Stomach (tissue), 9 donors: ENCODE results near the gene ELOB. TPM values are rescaled to one million over a fixed set of nuclear protein-coding genes. Genes with fewer than 3 reads are reported as not detected.

Source experiments
- DNase-seq, 2 donors: peaks; one replicate each; pipeline versions ENCODE4 v3.0.0 to v3.0.0-alpha.2; 2013 to 2019
- H3K27ac ChIP-seq, 5 donors: fragments of 200-600 bp in 4 of 5; sonication (generic) in 4 of 5; one replicate each; pipeline ENCODE4 v1.5.1; 2013 to 2019; ENCODE audit warnings: mild to moderate bottlenecking in 1 of 5, moderate library complexity in 1 of 5
- H3K27me3 ChIP-seq, 3 donors: fragments of 200-600 bp; sonication (generic); one replicate each; pipeline ENCODE4 v1.5.1; 2017 to 2019; ENCODE audit warnings: mixed run types in 1 of 3
- H3K36me3 ChIP-seq, 4 donors: fragments of 200-600 bp; sonication (generic); 1 replicate in 3 of 4; 2 replicates in 1 of 4; pipeline ENCODE4 v1.5.1; 2016 to 2019
- H3K4me1 ChIP-seq, 4 donors: fragments of 200-600 bp; sonication (generic); one replicate each; pipeline ENCODE4 v1.5.1; 2016 to 2019
- H3K4me3 ChIP-seq, 4 donors: fragments of 200-600 bp; sonication (generic) in 3 of 4; one replicate each; pipeline ENCODE4 v1.5.1; 2016 to 2019; ENCODE audit warnings: mild to moderate bottlenecking in 1 of 4
- H3K9me3 ChIP-seq, 4 donors: fragments of 200-600 bp; sonication (generic); one replicate each; pipeline ENCODE4 v1.5.1; 2016 to 2019
- CTCF ChIP-seq, 7 experiments: fragments of 450-650 bp in 4 of 7; fragments of 200-600 bp in 3 of 7; sonication (generic) in 3 of 7; IDR thresholded peaks; one replicate each; pipeline ENCODE4 v1.5.1; 2016 to 2019; ENCODE audit warnings: antibody characterized with exemption in 7 of 7, control low read depth in 2 of 7, mild to moderate bottlenecking in 1 of 7
- EP300 ChIP-seq: sonication (generic); formaldehyde crosslinking; IDR thresholded peaks from one replicate; pipeline ENCODE4 v1.6.1; 2017; ENCODE audit warnings: antibody characterized with exemption
- POLR2A ChIP-seq, 4 donors: fragments of 450-650 bp; IDR thresholded peaks; one replicate each; pipeline ENCODE4 v1.6.1; 2016; ENCODE audit warnings: antibody characterized with exemption in 4 of 4, control low read depth in 2 of 4, mild to moderate bottlenecking in 1 of 4, moderate library complexity in 1 of 4
- POLR2AphosphoS5 ChIP-seq, 3 donors: sonication (generic); formaldehyde crosslinking; IDR thresholded peaks; one replicate each; pipeline ENCODE4 v1.6.1; 2016; ENCODE audit warnings: antibody characterized with exemption in 3 of 3
- WGBS, 5 donors: extraction: QIAGEN DNeasy Blood & Tissue Kit in 3 of 5; methylation state at CpG; one replicate each; pipeline versions ENCODE4 v1.1.5 to v1.1.7; 2013 to 2018; 5-methylcytosine and 5-hydroxymethylcytosine counted together
- intact Hi-C: fragments of 100-400 bp; cut with DNase I; formaldehyde crosslinking; loops from one replicate; pipeline ENCODE4 v1.15.1; 2023; ENCODE audit warnings: low total_unique reads
- polyA plus RNA-seq, 3 donors: library from polyadenylated mRNA; stranded (reverse); fragments of 200-250 nt; gene quantifications; one replicate each; pipeline ENCODE4 v1.2.3, GENCODE V29; 2013
- total RNA-seq, 5 donors: library from RNA; depleted of rRNA; stranded (reverse); fragments of >200 nt; gene quantifications; one replicate each; pipeline versions ENCODE4 v1.1.0 to v1.2.3, GENCODE V29; 2014 to 2016
- donor health status: healthy with polysubstance abuse.
- donor health status: Bipolar disorder and iron deficiency.
- donor health status: healthy.

Gene ELOB
- total and polyA plus RNA-seq, 8 donors = 68.1 to 713 (median 231) TPM

DNA sequence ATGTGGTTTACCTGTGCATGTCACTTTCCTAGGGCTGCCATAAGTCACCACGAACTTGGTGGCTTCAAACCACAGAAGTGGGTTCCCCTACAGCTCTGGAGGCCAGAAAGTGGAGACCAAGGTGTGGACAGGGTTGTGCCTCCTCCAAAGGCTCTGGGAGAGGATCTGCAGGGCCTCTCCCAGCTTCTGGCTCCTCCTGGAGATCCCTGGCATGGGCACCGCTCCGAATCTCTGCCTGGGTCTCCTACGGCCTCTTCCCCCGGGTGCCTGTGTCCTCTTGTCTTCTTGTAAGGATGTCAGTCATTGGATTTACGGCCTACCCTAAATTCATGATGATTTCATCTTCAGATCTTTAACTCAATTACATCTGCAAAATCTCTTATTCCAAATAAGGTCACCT lies 27.1 kb downstream of the ELOB start:
- no peaks in the 10 kb centered on the region for H3K9me3 ChIP-seq
- no peak overlapping the region for H3K27ac ChIP-seq
- no peaks in the 10 kb centered on the region for H3K36me3 ChIP-seq
- TF ChIP-seq CTCF (IDR thresholded peaks at IDR 0.05) (no peak), POLR2A (IDR thresholded peaks at IDR 0.05) (no peak), POLR2AphosphoS5 (IDR thresholded peaks at IDR 0.05) (no peak), EP300 (no peak)
- WGBS, 5 donors = 92 to 99% (median 95%) methylated on average over 6 of the region's 6 CpGs
- intact Hi-C loops = no loop called here
- no peaks in the 10 kb centered on the region for H3K27me3 ChIP-seq
- H3K4me1 ChIP-seq = peaks cover 19 to 29% (median 23%) of the 10 kb centered on the region in 4 donors
- no peak overlapping the region for H3K4me3 ChIP-seq
- no peak for DNase-seq

GRCh38 chr16:2749476-2749875 lies 27.6 kb downstream of the ELOB start:
- Histone ChIP-seq H3K4me3 (no peak overlapping the region), H3K27ac (no peak overlapping the region), H3K9me3 (no peaks in the 10 kb centered on the region), H3K4me1 (peaks cover 14 to 24% (median 18%) of the 10 kb centered on the region in 4 donors), H3K27me3 (no peaks in the 10 kb centered on the region), H3K36me3 (no peaks in the 10 kb centered on the region)
- intact Hi-C loops = no loop called here
- no peak for DNase-seq
- TF ChIP-seq CTCF (IDR thresholded peaks at IDR 0.05) (no peak), EP300 (no peak), POLR2A (IDR thresholded peaks at IDR 0.05) (no peak), POLR2AphosphoS5 (IDR thresholded peaks at IDR 0.05) (no peak)
- 90 to 98% (median 97%) methylated on average over 5 of the region's 5 CpGs for WGBS, 5 donors

DNA sequence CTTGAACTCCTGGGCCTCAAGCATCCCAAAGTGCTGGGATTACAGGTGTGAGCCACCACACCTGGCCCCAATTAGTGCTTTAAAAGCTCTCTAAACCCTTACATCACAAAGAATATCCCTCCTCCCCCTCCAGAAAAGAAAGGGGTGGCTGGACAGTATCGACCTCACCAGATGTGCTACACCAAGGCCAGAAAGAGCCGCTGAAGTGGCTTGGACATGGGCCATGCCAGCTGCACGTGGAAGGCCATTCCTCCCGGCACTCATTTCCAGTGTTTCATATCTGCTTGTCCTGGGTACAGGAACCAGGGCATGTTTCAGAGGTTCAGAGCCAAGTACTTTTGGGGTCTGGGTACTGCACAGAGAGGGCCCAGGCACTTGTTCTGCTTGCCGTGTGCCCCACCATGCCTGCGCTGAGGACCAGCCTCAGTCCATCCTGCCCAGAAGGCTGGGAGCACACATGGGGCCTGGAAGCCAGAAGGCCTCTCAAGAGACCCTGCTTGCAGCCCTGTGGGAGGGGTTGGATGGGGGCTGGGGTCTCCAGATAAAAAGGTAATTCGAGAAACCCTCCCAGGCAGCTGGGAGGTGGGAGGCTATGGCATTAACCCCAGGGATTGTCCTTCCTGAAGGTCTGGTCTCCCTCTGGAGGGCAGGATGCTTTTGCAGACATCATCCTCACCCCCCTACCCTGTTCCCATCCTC lies 28.2 kb downstream of the ELOB start:
- peak in 1 of 2 donors; percentile 1 for DNase-seq
- 81 to 91% (median 83%) methylated on average over 7 of the region's 7 CpGs for WGBS, 5 donors

DNA sequence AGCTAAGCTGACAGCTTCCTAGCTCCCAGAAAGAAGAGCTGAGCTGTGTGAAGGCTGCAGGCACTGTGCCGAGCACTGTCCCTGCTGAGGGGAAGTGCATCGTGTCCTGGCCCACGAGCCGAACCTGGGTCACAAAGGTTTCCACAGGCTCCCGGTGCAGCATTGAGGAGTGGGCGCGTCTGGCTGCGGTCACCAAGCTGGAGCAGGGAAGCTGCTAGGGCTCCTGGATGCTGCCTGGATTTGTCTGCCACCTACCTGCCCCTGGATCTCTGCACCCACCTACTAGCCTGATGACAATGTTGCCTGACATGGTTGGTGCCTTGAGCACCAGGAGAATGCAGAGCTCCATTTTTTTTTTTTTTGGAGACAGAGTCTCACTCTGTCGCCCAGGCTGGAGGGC lies 31.1 kb downstream of the ELOB start:
- Histone ChIP-seq H3K9me3 (no peaks in the 10 kb centered on the region), H3K4me1 (peaks cover 0 to 3% (median 0%) of the 10 kb centered on the region in 4 donors), H3K4me3 (no peak overlapping the region), H3K36me3 (no peaks in the 10 kb centered on the region), H3K27me3 (peaks cover 0 to 9% (median 0%) of the 10 kb centered on the region in 3 donors), H3K27ac (no peak overlapping the region)
- 81 to 91% (median 88%) methylated on average over 9 of the region's 9 CpGs for WGBS, 5 donors
- DNase-seq = no peak
- intact Hi-C loops = no loop called here
- TF ChIP-seq EP300 (no peak), CTCF (IDR thresholded peaks at IDR 0.05) (no peak), POLR2AphosphoS5 (IDR thresholded peaks at IDR 0.05) (no peak), POLR2A (IDR thresholded peaks at IDR 0.05) (no peak)

More for the DNA sequence above, 28.2 kb downstream of the ELOB start:
- Histone ChIP-seq H3K27ac (no peak overlapping the region), H3K4me3 (no peak overlapping the region), H3K9me3 (no peaks in the 10 kb centered on the region), H3K27me3 (no peaks in the 10 kb centered on the region), H3K36me3 (no peaks in the 10 kb centered on the region), H3K4me1 (peaks cover 9 to 18% (median 13%) of the 10 kb centered on the region in 4 donors)
- TF ChIP-seq POLR2AphosphoS5 (IDR thresholded peaks at IDR 0.05) = no peak
- no peak for TF ChIP-seq EP300
- TF ChIP-seq CTCF (IDR thresholded peaks at IDR 0.05) = no peak
- TF ChIP-seq POLR2A (IDR thresholded peaks at IDR 0.05) = no peak
- intact Hi-C loops = no loop called here
